Left ventricle myocardium inferior (tissue), 1 donor: ENCODE measurements around the gene SEMA4D. TPM values are rescaled to one million over a fixed set of nuclear protein-coding genes. Genes with fewer than 3 reads are reported as not detected.

ENCODE experiments used
- DNase-seq: peaks from one replicate; pipeline ENCODE4 v3.0.0-alpha.2; 2020
- H3K27ac ChIP-seq: fragments of 200-600 bp; replicated peaks from 2 replicates; pipeline ENCODE4 v1.8.0; 2021
- H3K27me3 ChIP-seq: fragments of 200-600 bp; 2 replicates; pipeline ENCODE4 v1.8.0; 2021; ENCODE audit warnings: low read depth
- H3K36me3 ChIP-seq: fragments of 200-600 bp; 2 replicates; pipeline ENCODE4 v1.8.0; 2021
- H3K4me1 ChIP-seq: fragments of 200-600 bp; 2 replicates; pipeline ENCODE4 v1.8.0; 2021
- H3K4me3 ChIP-seq: fragments of 200-600 bp; 2 replicates; pipeline ENCODE4 v1.8.0; 2021; ENCODE audit warnings: mild to moderate bottlenecking, moderate library complexity
- H3K9me3 ChIP-seq: fragments of 200-600 bp; replicated peaks from 2 replicates; pipeline ENCODE4 v1.8.0; 2021
- intact Hi-C: fragments of 100-400 bp; cut with micrococcal nuclease; formaldehyde crosslinking; loops from one replicate; pipeline ENCODE4 v1.11.0; 2022
- total RNA-seq: library from RNA; stranded (reverse); fragmentation: NEBNext Ultra II Directional; extraction: Animal tissue kit (Norgen Biotek cat#: 25700); gene quantifications from one replicate; pipeline ENCODE4 v1.2.1, GENCODE V29; 2021
- TF ChIP-seq, protein P1 (sequence below): fragments of 200-600 bp; IDR thresholded peaks from 2 replicates; pipeline ENCODE4 v1.8.0; 2021; ENCODE audit warnings: antibody characterized with exemption, mild to moderate bottlenecking, borderline replicate concordance
- donor health status: DM: no; HTN: yes; CAD: no; lungs with severe emphysema.

SEMA4D gene
- total RNA-seq, 1 donor from 2014 or later, result 17.1 TPM

DNA sequence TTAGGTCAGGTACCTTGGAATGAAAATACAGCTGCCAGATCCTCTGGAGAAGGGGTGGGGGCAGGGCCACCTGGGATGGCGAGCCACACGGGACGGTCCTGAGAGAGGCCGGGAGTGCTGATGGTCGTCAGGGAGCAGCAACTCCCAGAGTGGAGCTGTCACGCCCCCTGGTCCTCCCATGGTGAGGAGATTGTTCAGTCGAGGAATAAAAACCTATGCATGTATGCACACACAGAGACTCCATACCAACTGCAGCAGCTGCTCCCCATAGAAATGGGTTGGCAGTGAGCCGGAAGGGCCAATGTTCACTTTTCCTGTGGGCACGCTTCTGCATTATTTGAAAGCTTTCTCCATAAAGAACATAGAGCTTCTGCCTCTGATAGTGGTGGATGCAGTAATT, 45.2 kb upstream of the SEMA4D start:
- H3K27ac ChIP-seq, result no peak overlapping the region
- no peaks in the 10 kb centered on the region for H3K36me3 ChIP-seq
- H3K4me1 ChIP-seq, result no peaks in the 10 kb centered on the region
- TF ChIP-seq, protein P1, sequence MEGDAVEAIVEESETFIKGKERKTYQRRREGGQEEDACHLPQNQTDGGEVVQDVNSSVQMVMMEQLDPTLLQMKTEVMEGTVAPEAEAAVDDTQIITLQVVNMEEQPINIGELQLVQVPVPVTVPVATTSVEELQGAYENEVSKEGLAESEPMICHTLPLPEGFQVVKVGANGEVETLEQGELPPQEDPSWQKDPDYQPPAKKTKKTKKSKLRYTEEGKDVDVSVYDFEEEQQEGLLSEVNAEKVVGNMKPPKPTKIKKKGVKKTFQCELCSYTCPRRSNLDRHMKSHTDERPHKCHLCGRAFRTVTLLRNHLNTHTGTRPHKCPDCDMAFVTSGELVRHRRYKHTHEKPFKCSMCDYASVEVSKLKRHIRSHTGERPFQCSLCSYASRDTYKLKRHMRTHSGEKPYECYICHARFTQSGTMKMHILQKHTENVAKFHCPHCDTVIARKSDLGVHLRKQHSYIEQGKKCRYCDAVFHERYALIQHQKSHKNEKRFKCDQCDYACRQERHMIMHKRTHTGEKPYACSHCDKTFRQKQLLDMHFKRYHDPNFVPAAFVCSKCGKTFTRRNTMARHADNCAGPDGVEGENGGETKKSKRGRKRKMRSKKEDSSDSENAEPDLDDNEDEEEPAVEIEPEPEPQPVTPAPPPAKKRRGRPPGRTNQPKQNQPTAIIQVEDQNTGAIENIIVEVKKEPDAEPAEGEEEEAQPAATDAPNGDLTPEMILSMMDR, result no peak
- peaks cover 24% of the 10 kb centered on the region for H3K9me3 ChIP-seq
- no peak for DNase-seq
- peaks cover 10% of the 10 kb centered on the region for H3K27me3 ChIP-seq
- H3K4me3 ChIP-seq, result no peak overlapping the region
- intact Hi-C loops, result no loop called here

DNA sequence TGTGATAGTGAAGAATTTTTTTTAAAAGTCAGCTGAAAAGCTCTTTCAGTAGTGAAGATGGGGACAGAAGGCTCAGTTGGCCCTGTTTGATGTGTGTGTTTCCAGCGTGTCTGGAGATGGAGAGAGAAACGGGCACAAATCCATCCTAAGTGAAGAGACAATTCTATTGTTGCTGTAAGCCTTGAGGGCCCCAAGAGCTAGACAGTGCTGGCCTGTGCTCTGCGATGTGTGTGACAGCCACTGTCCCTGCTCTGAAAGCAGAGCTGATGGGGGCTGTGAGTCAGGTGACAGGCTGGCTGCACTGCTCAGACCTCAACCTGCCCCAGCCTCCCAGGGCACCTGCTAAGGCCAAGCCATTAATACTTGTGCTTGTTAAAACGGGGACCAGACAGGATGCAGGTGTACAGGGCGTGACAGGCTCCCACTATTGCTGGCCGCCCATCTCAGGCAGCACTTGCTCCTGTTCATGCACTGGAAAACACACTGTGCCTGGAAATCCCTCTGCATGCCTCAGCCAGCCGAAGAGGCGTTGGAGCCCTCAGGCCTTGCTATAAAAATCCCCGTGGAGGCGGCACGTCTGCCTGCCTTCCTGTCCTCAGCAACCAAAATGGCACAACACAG, 44.6 kb upstream of the SEMA4D start:
- peaks cover 10% of the 10 kb centered on the region for H3K27me3 ChIP-seq
- H3K4me1 ChIP-seq, result no peaks in the 10 kb centered on the region
- no peak for DNase-seq
- TF ChIP-seq, protein P1, result no peak
- H3K9me3 ChIP-seq, result peaks cover 24% of the 10 kb centered on the region
- intact Hi-C loops, result no loop called here
- no peak overlapping the region for H3K4me3 ChIP-seq
- H3K36me3 ChIP-seq, result no peaks in the 10 kb centered on the region
- H3K27ac ChIP-seq, result no peak overlapping the region

GRCh38 chr9:89541798-89542197, 43.9 kb upstream of the SEMA4D start:
- Histone ChIP-seq H3K9me3 (peaks cover 20% of the 10 kb centered on the region), H3K4me3 (no peak overlapping the region), H3K27me3 (peaks cover 10% of the 10 kb centered on the region), H3K4me1 (no peaks in the 10 kb centered on the region), H3K36me3 (no peaks in the 10 kb centered on the region), H3K27ac (no peak overlapping the region)
- no peak for DNase-seq
- intact Hi-C loops, result no loop called here
- TF ChIP-seq, protein P1, result no peak

DNA sequence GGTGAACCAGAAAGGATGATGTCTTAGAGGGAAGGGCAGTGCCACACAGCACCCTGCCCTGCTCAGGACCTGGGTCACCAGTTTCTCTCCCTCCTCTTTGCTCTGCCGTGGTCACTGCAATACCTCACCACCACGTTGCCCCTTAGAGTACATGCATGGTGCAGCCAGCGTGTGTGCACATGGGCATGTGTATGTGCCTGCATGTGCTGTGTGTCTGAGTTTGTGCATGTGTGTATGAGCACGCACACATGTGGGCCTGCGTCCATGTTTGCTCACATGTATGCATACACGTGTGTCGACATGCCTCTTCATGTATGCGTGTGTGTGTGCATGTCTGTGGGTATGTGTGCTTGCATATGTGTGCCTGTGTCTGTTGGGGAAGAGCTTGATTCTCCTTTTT, 41.5 kb upstream of the SEMA4D start:
- Histone ChIP-seq H3K27me3 (peaks cover 14% of the 10 kb centered on the region), H3K36me3 (no peaks in the 10 kb centered on the region), H3K4me3 (no peak overlapping the region), H3K27ac (no peak overlapping the region), H3K4me1 (no peaks in the 10 kb centered on the region), H3K9me3 (no peaks in the 10 kb centered on the region)
- TF ChIP-seq, protein P1, result no peak
- DNase-seq, result no peak
- intact Hi-C loops, result no loop called here

DNA sequence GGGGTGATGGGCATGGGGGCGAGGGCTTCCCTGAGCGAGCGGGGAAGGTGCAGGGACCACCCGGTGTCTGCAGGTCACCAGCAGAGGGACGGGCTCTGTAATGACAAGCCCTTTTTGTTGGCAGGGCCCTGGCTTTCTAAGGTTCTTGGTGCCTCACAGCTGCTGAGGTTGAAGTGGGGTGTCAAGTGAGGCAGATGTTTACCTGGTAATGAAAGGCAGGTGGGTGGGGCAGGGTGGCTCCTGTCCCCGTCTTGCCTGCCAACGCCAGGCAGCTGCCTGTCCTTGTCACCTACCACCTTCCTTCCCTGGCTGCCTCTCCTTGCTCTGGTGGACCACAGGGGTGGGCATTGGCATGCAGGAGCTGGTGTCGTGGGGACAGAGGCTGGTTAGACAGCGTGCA, 41.0 kb upstream of the SEMA4D start:
- peaks cover 14% of the 10 kb centered on the region for H3K27me3 ChIP-seq
- no peaks in the 10 kb centered on the region for H3K36me3 ChIP-seq
- H3K4me1 ChIP-seq, result no peaks in the 10 kb centered on the region
- intact Hi-C loops, result no loop called here
- TF ChIP-seq, protein P1, result no peak
- H3K9me3 ChIP-seq, result no peaks in the 10 kb centered on the region
- H3K27ac ChIP-seq, result no peak overlapping the region
- DNase-seq, result no peak
- no peak overlapping the region for H3K4me3 ChIP-seq
